NB4 (cell line): ENCODE measurements around the gene ARVCF.

Source experiments
- CTCF ChIP-seq: IDR thresholded peaks from one replicate; pipeline ENCODE4 v1.5.1; 2012; ENCODE audit warnings: low read depth, low read length
- MYC ChIP-seq: IDR thresholded peaks from 2 replicates; pipeline ENCODE4 v1.6.1; 2011; ENCODE audit warnings: low read depth, low read length
- POLR2A ChIP-seq: IDR thresholded peaks from 2 replicates; pipeline ENCODE4 v1.6.1; 2011; ENCODE audit warnings: mild to moderate bottlenecking; ENCODE audit not compliant: insufficient read length; ENCODE audit errors: extremely low read depth
- TF ChIP-seq, protein P1 (sequence below): IDR thresholded peaks from 2 replicates; pipeline ENCODE4 v1.6.1; 2011; ENCODE audit warnings: low read depth, low read length

DNA sequence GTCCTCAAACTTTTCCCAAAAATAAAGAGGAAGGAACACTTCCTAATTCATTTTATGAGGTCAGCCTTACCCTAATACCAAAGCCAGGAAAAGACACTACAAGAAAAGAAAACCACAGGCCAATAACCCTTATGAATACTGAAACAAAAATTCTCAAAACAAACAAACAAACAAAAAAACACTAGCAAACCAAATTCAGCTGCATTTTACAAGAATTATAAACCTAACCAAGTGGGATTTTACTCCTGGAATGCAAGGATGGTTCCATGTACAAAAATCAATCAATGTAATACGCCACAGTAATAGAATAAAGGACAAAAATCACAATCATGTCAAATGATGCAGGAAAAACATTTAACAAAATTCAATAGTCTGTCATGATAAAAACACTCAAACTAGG is 13.3 kb downstream of the ARVCF start:
- TF ChIP-seq CTCF (no peak), POLR2A (no peak), MYC (no peak)
- TF ChIP-seq, protein P1, sequence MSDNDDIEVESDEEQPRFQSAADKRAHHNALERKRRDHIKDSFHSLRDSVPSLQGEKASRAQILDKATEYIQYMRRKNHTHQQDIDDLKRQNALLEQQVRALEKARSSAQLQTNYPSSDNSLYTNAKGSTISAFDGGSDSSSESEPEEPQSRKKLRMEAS: no peak
